ENCODE results near the gene KCNS1.
A peak's percentile ranks its signal among the peaks of the same experiment; 100 is the strongest.

KCNS1 gene

GRCh38 chr20:45110301-45110700 is 9.4 kb upstream of the KCNS1 start:
- no peak for DNase-seq (ENCODE audit: low read depth, low spot score)

DNA sequence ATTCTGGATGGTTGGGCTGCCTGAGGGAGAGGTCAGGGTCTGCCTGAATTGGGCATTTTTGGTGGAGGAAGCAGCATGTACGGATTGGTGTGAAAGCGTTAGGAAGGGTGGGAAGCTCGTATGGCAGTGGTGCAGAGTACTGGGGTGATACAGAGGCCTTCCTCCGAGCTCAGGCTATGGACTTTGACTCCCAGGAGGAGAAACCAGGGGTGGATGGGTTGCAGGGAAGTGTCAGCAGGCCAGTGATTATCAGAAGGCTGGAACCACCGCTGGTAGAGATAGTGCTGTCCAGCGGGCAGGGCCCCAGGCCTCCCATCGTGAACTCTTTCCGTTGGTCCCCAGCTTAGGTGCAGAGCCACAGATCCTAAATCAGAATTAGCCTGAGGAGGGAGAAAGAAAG is 8.7 kb upstream of the KCNS1 start:
- no peak for DNase-seq (ENCODE audit: low read depth, low spot score)

- DNase-seq (ENCODE audit: low read depth, low spot score), result no peak
Measured at GRCh38 chr20:45105317-45105716, 4.4 kb upstream of the KCNS1 start.

DNA sequence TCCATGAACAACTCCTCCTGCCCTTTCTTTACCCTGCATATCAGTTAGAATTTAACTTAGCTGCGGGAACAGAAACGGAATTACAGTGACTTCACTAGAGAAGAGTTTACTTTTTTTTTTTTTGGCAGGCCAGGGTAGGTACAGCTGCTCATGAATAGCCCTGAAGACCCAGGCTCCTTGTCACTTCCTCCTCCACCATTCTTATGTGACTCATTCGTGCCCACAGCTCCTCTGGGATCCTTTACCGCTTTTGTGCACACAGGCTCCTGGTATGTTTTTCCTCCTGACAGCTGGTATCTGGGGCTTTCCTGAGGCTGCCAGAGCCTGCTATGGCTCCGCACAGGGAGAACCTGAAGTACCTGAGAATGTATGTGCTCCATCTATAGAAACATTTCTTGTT is 3.9 kb upstream of the KCNS1 start:
- no peak for DNase-seq (ENCODE audit: low read depth, low spot score)

DNA sequence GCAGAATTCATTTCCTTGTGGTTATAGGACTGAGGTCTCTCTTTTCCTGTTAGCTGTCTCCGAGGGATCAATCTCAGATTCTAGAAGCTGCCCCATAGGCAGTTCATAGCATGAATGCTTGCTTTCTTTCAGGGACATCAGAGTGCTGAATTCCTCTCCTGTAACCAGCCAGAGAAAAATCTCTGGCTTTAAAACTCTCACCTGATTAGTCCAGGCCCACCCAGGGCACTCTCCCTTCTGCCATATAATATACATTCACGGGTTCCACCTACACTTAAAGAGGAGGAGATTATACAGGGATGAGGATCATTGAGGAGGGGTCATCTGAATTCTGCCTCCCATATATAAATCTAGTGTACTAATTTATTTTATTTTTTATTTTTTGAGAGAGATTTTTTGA is 2.1 kb upstream of the KCNS1 start:
- DNase-seq (ENCODE audit: low read depth, low spot score), result no peak

- DNase-seq (ENCODE audit: low read depth, low spot score), result no peak
Measured at GRCh38 chr20:45101333-45101850, 465 bp upstream of the KCNS1 start.

DNA sequence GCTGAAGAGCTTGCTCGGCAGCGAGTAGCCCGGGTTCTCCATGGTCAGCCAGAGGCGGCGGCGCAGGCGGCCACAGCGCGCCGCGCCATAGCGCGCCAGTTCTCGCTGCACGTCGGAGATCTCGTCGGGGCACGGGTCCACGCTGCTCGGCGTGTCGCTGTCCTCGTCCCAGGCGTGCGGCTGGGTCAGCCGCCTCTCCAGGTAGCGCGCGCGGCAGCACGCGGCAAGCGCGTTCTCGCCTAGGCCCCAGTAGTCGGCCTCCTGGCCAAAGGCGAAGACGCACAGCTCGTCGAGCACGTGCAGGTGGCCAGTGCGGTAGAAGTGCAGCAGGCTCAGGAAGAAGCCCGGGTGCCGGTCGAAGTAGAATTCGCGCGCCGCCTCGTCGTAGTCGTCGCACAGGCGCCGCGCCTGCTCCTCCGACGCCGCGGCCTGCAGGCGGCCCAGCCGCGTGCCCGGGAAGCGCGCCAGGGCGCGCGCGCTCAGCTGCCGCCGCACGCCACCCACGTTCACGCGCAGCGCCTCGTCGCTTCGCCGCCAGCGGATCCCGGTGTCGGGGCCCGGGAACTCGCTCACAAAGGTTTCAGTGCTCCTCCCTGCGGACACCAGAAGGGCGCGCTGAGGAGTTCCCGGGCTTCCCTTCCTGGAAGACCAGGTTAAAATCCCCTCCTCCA is 2.7 kb downstream of the KCNS1 start:
- DNase-seq (ENCODE audit: low read depth, low spot score), result no peak

- no peak for DNase-seq (ENCODE audit: low read depth, low spot score)
Measured at GRCh38 chr20:45097485-45098102, 3.3 kb downstream of the KCNS1 start.

- no peak for DNase-seq (ENCODE audit: low read depth, low spot score)
Measured at GRCh38 chr20:45096781-45097180, 4.1 kb downstream of the KCNS1 start.

- DNase-seq (ENCODE audit: low read depth, low spot score), result peak; percentile 31
Measured at GRCh38 chr20:45095805-45096238, 5.1 kb downstream of the KCNS1 start.

DNA sequence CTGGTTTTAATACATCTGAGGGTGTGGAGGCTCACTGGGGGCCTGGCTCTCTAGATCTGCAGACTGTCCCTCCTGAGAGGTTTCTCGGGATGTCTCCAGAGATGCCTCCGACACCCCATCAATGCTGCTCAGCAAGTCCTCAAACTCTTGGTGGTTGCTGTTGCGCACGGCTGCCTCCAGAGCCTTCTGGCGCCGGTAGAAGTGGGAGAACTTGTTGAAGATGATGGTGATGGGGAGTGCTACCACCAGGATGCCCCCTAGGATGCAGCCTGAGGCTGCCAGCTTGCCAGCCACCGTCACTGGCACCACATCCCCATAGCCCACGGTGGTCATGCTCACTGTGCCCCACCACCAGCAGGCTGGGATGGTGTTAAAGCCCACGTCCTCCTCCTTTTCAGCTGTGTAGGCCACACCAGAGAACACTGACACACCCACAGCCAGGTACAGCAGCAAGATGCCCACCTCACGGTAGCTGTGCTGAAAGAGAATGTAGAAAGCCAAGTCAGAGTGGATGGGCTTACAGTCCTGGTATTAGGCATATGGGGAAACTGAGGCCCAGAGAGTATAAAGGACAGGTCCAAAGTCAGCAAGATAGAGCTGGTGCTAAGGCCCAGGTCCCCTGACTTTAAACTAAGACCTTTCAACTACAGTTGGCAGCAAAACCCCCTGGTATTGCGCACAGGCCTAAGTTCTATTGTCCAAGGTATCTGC is 5.9 kb downstream of the KCNS1 start:
- no peak for DNase-seq (ENCODE audit: low read depth, low spot score)

DNA sequence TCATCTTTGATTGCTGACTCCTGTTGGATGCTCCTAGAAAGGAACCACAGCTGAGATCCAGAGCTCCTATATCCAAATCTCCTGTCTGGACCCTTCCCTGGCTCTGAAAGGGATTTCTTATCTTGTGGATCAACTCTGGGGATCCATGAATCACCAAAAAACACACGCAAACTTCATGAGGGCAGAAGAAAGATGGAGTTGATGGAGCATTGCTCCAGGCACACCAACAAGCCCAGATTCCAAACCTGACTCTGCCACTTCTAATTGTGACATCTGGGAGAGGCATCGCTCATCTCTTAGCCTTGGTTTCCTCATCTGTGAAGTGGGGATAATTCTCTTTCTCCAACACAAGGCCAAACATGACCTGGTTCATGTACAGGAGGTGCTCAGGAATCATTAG is 6.7 kb downstream of the KCNS1 start:
- DNase-seq (ENCODE audit: low read depth, low spot score), result no peak

GRCh38 chr20:45092898-45093297 is 8.0 kb downstream of the KCNS1 start:
- DNase-seq (ENCODE audit: low read depth, low spot score), result no peak

- DNase-seq (ENCODE audit: low read depth, low spot score), result no peak
Measured at GRCh38 chr20:45091366-45091765, 9.6 kb downstream of the KCNS1 start.

GRCh38 chr20:45090481-45090880 is 10.4 kb downstream of the KCNS1 start:
- no peak for DNase-seq (ENCODE audit: low read depth, low spot score)

- no peak for DNase-seq (ENCODE audit: low read depth, low spot score)
Measured at GRCh38 chr20:45088247-45088646, 12.7 kb downstream of the KCNS1 start.

DNA sequence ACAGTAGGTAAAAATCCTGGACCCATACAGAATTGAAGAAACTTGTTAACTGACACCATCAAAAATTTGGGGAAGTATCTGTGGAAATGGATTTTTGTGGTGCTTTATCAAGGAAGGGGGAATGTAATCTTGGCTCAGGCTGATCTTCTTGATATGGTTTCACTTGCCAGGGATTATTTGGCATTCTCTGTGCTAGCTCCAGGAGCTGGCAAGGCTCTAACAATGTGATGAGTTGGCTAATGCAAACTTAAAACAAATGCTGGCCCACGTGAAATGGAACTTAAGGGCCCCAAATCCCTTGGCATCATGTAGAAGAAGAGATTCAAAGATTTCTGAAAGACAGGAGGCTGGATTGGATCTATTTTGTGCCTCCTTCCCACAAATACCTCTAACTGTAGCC is 13.1 kb downstream of the KCNS1 start:
- DNase-seq (ENCODE audit: low read depth, low spot score), result no peak

GRCh38 chr20:45087097-45087790 is 13.7 kb downstream of the KCNS1 start:
- no peak for DNase-seq (ENCODE audit: low read depth, low spot score)

DNA sequence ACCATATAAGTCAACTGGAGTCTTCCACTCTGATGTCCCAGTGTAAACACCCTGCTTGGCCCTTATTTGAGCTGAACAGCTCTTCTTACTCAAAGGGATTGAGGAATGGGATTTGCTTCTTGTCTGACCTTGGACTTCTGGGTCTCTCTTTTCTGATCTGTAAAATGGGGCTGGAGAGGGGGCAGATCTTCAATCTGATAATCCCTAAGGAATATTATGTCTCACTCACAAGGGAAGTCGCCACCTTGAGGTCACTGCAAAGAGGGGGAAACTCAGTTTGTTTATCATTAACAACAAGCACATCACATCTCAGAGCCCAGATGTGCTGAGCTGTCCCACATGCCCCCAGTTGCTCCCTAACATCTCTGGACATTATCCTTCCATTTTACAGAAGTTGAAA is 15.1 kb downstream of the KCNS1 start:
- DNase-seq (ENCODE audit: low read depth, low spot score), result no peak

GRCh38 chr20:45085289-45085688 is 15.6 kb downstream of the KCNS1 start:
- DNase-seq (ENCODE audit: low read depth, low spot score), result no peak

DNA sequence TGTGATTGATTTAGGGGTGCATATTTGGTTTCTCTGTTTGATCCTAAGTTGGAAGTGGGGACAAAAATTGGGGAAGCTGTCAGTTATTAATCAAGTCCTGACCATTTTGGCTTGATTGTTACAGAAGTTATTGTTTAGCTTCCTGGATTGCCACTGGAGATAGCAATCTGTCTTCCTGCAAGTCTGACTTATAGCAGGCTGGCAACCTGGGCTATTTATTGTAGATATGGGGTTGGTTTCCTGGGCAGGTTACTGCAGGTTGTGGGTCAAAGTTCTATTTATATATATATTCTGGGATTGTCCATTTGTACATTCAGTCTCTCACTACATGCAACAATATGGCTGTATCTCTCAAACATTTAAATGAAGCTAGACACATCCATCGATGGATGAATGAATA is 17.8 kb downstream of the KCNS1 start:
- DNase-seq (ENCODE audit: low read depth, low spot score), result no peak

DNA sequence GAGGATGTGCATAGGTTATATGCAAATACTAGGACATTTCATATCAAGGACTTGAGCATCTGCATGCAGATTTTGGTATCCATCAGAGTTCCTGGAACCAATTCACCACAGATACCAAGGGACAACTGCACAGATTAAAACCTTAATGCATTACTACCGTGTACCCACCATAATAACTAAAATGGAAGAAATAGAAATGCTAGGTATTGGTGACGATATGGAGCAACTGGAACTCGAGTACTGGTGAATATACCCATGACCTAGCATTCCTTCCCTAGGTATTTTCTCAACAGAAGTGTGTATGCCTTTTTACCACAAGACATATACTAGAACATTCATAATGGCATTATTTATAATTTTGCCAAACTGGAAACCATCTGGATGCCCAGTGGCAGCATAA is 18.5 kb downstream of the KCNS1 start:
- DNase-seq (ENCODE audit: low read depth, low spot score), result no peak

Measured in activated CD4-positive, CD25-positive, alpha-beta regulatory T cell treated with anti-CD3 and anti-CD28 coated beads, Interleukin-2, amount 50 U/mL, for 16 hours (primary cell).